ENCODE results near the gene HTR3C.

- TF ChIP-seq GATA2 (IDR thresholded peaks at IDR 0.05; ENCODE audit: low read depth, low read length) (no peak), GATA3 (IDR thresholded peaks at IDR 0.05; ENCODE audit: low read depth, low read length) (no peak)
Observed at GRCh38 chr3:184096811-184097383, 44.0 kb downstream of the HTR3C start, which contains the start of gene HTR3E.

Data from SH-SY5Y (cell line).